CD4-positive, alpha-beta T cell treated with Interleukin-17A for 1 hour (primary cell): ENCODE results near the gene SLC6A18.

Experiments
- DNase-seq: peaks from one replicate; pipeline ENCODE4 v3.0.0-alpha.2; 2020

Gene SLC6A18, protein sequence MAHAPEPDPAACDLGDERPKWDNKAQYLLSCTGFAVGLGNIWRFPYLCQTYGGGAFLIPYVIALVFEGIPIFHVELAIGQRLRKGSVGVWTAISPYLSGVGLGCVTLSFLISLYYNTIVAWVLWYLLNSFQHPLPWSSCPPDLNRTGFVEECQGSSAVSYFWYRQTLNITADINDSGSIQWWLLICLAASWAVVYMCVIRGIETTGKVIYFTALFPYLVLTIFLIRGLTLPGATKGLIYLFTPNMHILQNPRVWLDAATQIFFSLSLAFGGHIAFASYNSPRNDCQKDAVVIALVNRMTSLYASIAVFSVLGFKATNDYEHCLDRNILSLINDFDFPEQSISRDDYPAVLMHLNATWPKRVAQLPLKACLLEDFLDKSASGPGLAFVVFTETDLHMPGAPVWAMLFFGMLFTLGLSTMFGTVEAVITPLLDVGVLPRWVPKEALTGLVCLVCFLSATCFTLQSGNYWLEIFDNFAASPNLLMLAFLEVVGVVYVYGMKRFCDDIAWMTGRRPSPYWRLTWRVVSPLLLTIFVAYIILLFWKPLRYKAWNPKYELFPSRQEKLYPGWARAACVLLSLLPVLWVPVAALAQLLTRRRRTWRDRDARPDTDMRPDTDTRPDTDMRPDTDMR

GRCh38 chr5:1225081-1225480, at the start of gene SLC6A18:
SLC6A18 (plus strand) TSS chr5:1225381; CDS start chr5:1225478, 97 bp downstream.
- DNase-seq = no peak

GRCh38 chr5:1175801-1176472, 49.2 kb upstream of the SLC6A18 start:
- DNase-seq = no peak

DNA sequence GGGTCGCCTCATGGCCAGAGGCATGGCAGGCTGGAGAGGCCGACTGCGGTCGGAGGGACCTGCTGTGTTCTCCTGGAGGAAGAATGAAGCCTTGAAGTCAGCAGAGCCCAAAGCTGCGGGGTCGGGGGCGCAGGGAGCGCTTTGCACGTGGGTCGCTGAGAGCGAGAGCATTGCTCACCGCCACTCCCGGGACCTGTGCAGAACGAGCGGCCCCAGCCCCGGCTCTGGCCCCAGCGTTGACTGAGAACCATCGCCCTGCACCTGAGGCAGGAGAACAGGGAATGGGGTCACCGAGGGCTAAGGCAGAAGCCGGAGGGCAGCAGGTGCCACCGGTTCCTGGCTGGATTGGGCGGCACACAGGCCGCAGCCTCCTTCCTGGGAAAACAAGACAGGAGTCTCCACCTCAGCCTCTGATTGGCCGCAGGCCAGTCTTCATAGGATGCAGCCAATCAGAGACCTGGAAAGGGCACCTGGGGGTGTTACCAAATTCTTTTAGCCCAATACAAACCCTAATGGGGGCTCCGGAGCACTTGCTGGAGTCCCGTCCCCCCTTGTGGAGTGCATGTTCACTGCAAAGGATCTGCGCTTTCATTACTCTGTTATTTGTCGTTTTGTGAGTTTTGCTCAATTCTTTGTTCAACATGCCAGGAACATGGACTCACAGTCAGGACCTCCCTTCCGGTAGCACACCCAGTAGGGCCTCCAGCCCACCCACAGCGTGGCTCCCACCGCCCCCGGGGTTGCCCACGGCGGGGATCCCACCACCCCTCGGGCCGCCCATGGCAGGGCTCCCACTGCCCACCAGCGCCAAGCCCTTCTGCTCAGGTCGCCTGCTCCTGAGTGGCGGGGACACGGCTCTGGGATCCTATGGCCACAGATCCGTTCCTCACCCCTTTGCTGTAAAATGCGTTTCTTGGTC, 48.4 kb upstream of the SLC6A18 start:
- no peak for DNase-seq

GRCh38 chr5:1177826-1178528, 47.2 kb upstream of the SLC6A18 start:
- no peak for DNase-seq

- DNase-seq = no peak
Measured at GRCh38 chr5:1178529-1179382, 46.4 kb upstream of the SLC6A18 start.

GRCh38 chr5:1179383-1179715, 45.8 kb upstream of the SLC6A18 start:
- DNase-seq = no peak

DNA sequence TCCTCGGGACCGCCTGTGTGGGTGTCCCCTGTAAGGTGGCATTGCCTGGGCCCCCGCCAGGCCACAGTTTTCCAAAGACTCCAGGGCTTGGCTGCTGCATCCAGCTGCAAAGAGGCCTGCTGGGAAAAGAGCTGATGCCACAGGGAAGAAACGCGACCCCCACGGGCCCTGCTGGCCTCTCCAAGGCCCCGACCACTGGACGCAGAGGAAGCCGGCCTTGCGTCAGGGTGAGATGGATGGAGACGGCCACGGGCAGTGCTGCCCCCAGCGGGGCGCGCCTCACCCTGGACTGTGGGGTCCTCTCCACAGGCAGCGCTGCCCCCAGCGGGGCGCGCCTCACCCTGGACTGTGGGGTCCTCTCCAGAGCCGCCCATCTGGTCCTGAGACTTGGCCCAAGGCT, 45.1 kb upstream of the SLC6A18 start:
- no peak for DNase-seq

DNA sequence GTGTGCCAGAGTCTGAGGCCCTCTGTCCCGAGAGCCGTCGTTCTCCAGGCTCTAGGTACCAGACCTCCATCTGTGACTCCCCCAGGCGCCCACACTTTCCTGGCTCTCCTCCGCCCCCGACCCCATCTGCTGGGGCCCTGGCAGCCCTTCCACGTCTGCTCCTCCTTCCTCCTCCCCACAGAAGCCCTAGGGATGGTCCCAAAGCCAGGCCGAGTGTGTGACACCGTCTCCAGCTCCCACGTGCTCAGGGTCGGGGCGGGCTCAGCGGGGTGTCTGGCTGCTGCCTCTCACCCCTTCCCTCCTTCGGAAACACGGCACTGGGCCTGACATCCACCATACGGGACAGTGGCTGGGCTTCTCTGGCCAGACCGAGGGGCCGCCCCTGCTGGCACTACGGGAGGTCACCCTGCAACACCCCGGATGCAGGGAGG, 44.3 kb upstream of the SLC6A18 start:
- DNase-seq = no peak

DNA sequence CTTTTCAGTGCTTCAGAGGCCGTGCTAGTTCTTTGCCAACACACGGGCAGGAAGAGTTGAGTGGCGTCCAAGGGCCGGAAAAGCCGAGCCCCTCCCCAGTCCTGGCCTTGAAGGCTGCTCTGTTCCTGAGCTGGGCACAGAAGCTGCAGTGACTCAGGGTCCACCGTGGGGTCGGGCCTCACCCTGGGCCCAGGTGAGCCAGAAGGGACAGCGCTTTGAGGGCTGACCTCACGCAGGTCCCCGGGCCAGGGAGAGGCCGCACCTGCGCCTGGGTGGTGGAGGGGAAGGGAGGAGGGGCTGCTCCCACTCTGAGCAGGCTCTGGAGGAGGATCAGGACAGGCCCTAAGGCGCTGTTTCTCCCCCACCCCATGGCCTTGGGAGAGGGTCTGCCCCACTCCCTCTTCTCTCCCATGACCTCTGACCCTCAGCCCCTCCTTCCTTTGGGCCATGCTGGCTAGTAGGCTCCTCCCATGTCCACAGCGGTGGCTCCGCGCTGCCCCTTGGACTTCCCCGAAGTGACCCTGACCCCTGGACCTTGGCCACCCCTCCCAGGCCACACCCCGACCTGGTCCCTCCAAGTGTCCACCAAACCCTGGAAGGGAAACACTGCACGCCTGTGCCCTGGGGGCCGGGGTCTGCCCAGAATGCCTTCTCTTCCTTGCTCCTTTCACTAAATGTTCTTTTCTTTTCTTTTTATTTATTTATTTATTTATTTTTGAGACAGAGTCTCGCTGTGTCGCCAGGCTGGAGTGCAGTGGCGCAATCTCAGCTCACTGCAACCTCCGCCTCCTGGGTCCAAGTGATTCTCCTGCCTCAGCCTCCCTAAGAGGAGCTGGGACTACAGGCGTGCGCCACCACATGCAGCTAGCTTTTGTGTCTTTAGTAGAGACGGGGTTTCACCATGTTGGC, 43.5 kb upstream of the SLC6A18 start:
- DNase-seq = no peak

DNA sequence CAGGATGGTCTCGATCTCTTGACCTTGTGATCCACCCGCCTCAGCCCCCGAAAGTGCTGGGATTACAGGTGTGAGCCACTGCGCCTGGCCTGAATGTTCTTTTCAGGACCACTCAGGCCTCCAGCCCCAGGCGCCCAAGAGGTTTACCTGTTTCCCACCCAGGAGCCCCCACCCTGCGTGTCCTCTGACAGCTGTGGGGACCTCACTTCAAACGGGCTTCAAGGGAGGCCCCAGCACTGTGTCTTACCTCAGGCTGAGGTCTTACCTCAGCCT, 42.9 kb upstream of the SLC6A18 start:
- DNase-seq = no peak

DNA sequence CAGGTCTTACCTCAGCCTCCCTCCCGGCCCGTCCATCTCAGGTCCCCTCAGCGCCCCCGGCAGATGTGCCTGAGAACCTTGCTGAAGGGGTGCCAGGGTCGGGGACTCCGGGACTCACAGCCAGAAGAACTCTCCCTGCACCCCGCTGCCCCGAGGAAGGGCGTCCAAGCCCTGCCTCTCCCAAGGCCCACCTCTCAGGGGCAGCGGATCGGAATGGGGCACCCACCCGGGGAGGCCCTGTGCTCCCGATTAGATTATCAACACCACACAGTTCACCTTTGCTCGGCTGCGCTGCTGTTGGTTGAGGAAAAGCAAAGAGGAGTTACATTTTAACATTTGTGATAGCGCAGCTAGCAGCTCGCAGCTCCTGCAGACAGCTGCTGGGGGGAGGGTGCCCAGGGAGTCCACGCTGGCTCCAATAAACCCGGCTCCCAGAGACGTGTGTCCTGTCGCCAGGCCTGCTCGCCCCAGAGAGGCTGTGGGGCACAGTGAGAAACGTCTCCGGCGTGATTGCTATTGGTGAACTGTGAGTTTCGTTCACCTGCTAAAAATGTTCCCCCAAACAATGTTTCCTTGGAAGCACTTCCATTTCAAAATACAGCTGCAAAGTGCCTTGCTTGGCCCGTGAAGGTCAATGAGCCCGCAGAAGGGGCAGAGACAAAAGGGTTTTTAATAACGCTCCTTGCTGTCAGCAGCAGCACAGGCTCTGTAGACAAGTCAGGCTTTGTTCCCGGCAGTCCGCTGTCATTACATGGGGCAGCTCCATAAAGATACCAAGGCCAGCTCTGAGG, 42.4 kb upstream of the SLC6A18 start:
- no peak for DNase-seq

- no peak for DNase-seq
Measured at GRCh38 chr5:1183424-1184162, 41.6 kb upstream of the SLC6A18 start.

- no peak for DNase-seq
Measured at GRCh38 chr5:1184163-1184470, 41.1 kb upstream of the SLC6A18 start.

GRCh38 chr5:1184481-1184880, 40.7 kb upstream of the SLC6A18 start:
- DNase-seq = no peak

GRCh38 chr5:1185038-1185627, 40.0 kb upstream of the SLC6A18 start:
- DNase-seq = no peak

DNA sequence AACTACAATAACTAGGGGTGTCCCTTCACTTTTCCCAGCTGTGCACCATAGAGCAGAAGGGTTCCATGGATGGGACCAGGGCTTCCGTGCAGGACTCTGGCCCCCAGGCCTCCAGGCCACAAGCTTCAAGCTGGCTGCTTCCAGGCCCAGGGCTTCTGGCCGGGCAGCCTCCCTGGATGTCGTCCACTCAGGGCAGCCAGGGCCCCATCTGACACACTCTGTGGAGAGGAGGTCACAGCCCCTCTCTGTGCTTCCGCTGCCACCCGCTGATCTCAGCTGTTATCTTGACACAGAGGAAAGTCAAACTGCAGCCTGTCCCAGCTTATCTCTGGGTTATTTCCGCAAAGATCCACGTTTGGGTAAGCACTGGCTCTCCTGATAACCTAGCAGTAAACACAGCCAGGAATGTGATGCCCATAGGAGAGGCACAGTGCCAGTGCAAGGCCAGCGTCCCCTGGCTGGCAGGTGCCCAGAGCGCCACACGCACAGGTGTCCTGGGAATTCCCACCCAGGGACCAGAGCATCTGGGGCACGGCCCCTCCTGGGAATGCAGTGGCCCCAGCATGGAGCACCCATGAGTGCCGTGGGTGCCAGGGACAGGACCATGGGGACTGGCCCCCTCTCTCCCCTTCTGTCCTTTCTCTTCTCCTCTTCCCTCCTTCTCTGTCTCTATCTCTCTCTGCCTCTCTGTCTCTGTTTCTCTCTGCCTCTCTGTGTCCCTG, 39.4 kb upstream of the SLC6A18 start:
- DNase-seq = no peak

DNA sequence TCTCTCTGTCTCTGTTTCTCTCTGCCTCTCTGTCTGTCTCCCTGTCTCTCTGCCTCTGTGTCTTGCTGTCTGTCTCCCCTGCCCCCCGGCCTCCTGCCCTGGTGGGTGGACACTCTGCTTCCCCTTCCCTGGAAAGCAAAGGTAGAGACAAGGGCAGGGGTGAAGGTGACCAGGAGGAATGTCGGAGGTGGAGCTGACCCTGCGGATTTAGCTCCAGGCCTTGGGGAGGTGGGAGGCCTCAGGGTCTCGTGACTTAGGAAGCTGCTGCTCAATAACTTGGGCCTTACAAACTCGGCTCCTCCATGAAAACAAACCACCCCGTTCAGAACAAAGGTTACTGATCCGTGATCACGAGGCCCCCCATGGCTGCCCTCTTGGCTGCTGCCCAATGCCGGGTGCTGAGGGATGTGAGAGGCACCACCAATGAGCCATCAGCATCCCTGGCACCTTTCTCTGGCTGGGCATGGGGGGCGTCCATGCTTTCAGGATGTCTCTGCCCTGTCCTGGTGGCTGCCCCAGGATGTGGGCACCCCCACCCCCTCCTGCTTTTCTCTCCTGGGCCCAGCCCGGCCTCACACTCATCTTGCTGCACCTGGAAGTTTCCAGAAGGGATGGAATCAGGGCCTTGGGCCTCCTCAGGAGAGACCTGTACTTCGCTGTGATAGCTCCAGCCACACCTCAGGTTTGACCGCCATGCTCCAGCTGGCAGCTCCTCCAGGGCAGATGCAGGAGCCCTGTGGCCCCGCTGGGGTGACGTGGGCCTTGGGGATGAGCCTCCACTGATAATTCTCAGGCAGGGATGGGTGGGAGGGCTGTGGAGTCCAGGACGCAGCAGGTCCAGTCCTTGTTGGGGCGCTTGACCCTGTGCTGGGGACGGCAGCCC, 38.6 kb upstream of the SLC6A18 start:
- DNase-seq = no peak
